Heart left ventricle (tissue), 16 donors: Measurements from ENCODE around the gene MED27. TPM values are rescaled to one million over a fixed set of nuclear protein-coding genes. Genes with fewer than 3 reads are reported as not detected.

Experiments
- ATAC-seq, 4 donors: fragments of 200-7000 bp; cut with Tn5 transposase; one replicate each; pipeline ENCODE4 v1.9.1; 2020 to 2022; ENCODE audit warnings: moderate library complexity in 4 of 4, mild to moderate bottlenecking in 3 of 4, moderate number of reproducible peaks in 1 of 4
- DNase-seq, 5 donors: peaks; one replicate each; pipeline ENCODE4 v3.0.0-alpha.2; 2020
- H3K27ac ChIP-seq, 12 donors: fragments of 200-600 bp; sonication (generic) in 4 of 12; one replicate each; pipeline versions ENCODE4 v1.5.0 to v1.8.0; 2016 to 2022; ENCODE audit warnings: mild to moderate bottlenecking in 2 of 12
- H3K27me3 ChIP-seq, 9 donors: fragments of 200-600 bp; sonication (generic) in 2 of 9; one replicate each; pipeline versions ENCODE4 v1.5.1 to v1.8.0; 2016 to 2022; ENCODE audit warnings: mild to moderate bottlenecking in 3 of 9
- H3K36me3 ChIP-seq, 9 donors: fragments of 200-600 bp; sonication (generic) in 2 of 9; one replicate each; pipeline versions ENCODE4 v1.5.0 to v1.8.0; 2018 to 2022; ENCODE audit warnings: mild to moderate bottlenecking in 2 of 9
- H3K4me1 ChIP-seq, 12 donors: fragments of 200-600 bp; sonication (generic) in 4 of 12; one replicate each; pipeline versions ENCODE4 v1.5.0 to v1.8.0; 2016 to 2022; ENCODE audit warnings: mild to moderate bottlenecking in 3 of 12
- H3K4me3 ChIP-seq, 12 donors: fragments of 200-600 bp; sonication (generic) in 4 of 12; one replicate each; pipeline versions ENCODE4 v1.5.0 to v1.8.0; 2017 to 2022; ENCODE audit warnings: mild to moderate bottlenecking in 9 of 12, moderate library complexity in 4 of 12
- H3K9me3 ChIP-seq, 12 donors: fragments of 200-600 bp; sonication (generic) in 4 of 12; one replicate each; pipeline versions ENCODE4 v1.5.0 to v1.8.0; 2016 to 2022; ENCODE audit warnings: mild to moderate bottlenecking in 1 of 12
- CTCF ChIP-seq, 12 donors: fragments of 200-600 bp; sonication (generic) in 4 of 12; IDR thresholded peaks; one replicate each; pipeline versions ENCODE4 v1.5.0 to v1.8.0; 2018 to 2022; ENCODE audit warnings: antibody characterized with exemption in 12 of 12, mild to moderate bottlenecking in 5 of 12
- POLR2A ChIP-seq, 2 donors: fragments of 450-650 bp; IDR thresholded peaks; one replicate each; pipeline ENCODE4 v1.6.1; 2017; ENCODE audit warnings: antibody characterized with exemption in 2 of 2, mild to moderate bottlenecking in 2 of 2, moderate library complexity in 2 of 2
- WGBS, 4 donors: extraction: QIAGEN DNeasy Blood & Tissue Kit in 2 of 4; methylation state at CpG; one replicate each; pipeline versions ENCODE4 v1.1.5 to v1.1.7; 2013 to 2018; 5-methylcytosine and 5-hydroxymethylcytosine counted together
- intact Hi-C, 10 donors: fragments of 100-400 bp; cut with DNase I; formaldehyde crosslinking; loops; one replicate each; pipeline versions ENCODE4 v1.11.1 to v1.14.2; 2022
- polyA plus RNA-seq, 2 donors: library from polyadenylated mRNA; stranded (reverse); fragments of 200-250 nt; gene quantifications; one replicate each; pipeline ENCODE4 v1.2.3, GENCODE V29; 2013
- total RNA-seq, 9 donors: library from RNA; depleted of rRNA in 2 of 9; stranded (reverse); fragments of >200 nt in 2 of 9; fragmentation: NEBNext Ultra II Directional in 3 of 9; extraction: Animal tissue kit (Norgen Biotek cat#: 25700) in 3 of 9; gene quantifications; one replicate each; pipeline versions ENCODE4 v1.1.0 to v1.2.4, GENCODE V29; 2016 to 2023
- donor health status: ischemic (EF 13 %, LVEDD 7.1; RV severe dilation, severe dysfunction).
- donor health status: healthy with polysubstance abuse.
- donor health status: DM: no; HTN: yes; CAD: no.
- donor health status: DM: no; HTN: no; CAD: no.
- donor health status: ischemic (EF 25% LVEDD 6.9; RV normal size, moderate dysfunction).
- donor health status: ischemic (EF 25% LVEDD 5.7; RV mildly dilated, moderate dysfunction).
- donor health status: healthy.
- donor health status: DM: yes; HTN: yes; CAD: no.
- donor health status: ischemic (EF 35%, LVEDD 5.7; RV mildly dilated, moderate dysfunction).
- donor health status: nonischemic (EF 11% LVEDD 7.7; RV severe dilation, severe dysfunction).
- donor health status: DM: yes; HTN: yes; CAD: no.
- donor health status: PGD.
- donor health status: ischemic (EF 29% LVEDD 5.4; RV normal size, mild dysfunction).
- donor health status: nonischemic (EF 23%, LVEDD 6.1; RV moderate dilation, normal function).

MED27 gene
- total and polyA plus RNA-seq, 11 donors: 14.3 to 23.0 (median 15.6) TPM

DNA sequence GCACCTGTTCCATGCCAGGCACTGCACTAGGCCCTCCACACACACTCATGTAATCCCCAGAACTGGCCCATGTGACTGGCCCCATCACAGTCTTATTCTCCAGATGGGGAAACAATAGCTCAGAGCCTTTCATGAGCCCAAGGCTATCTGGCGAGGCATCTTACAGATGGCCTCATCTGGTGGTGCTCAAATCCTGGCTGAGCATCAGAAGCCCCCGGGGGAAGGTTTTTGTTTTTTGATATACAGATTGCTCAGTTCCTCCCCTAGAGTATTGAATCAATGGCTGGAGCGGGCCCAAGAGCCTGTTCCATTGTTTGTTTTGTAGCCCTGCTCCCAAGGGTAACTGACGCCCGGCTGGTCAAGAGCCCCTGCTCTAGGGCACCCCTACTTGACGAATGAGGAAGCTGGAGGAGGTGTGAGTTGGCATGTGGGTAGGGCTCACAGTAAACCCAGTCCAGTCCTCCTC lies 194.5 kb downstream of the MED27 start:
- intact Hi-C loops: no loop called here
- 46 to 55% (median 51%) methylated on average over 6 of the region's 6 CpGs for WGBS, 4 donors
- Histone ChIP-seq H3K27ac (no peak overlapping the region), H3K4me1 (peaks cover 0 to 52% (median 25%) of the 10 kb centered on the region in 12 donors), H3K36me3 (peaks cover 0 to 4% (median 0%) of the 10 kb centered on the region in 9 donors), H3K4me3 (no peak overlapping the region), H3K27me3 (no peaks in the 10 kb centered on the region), H3K9me3 (no peaks in the 10 kb centered on the region)
- TF ChIP-seq POLR2A (IDR thresholded peaks at IDR 0.05) (no peak), CTCF (IDR thresholded peaks at IDR 0.05) (no peak)
- peak in 3 of 4 donors; percentile 35 to 52 (median 49) for ATAC-seq
- DNase-seq: peak in 1 of 5 donors; percentile 47

- DNase-seq (no peak), ATAC-seq (no peak)
- intact Hi-C loops: no loop called here
- Histone ChIP-seq H3K36me3 (peaks cover 0 to 7% (median 0%) of the 10 kb centered on the region in 9 donors), H3K27ac (no peak overlapping the region), H3K9me3 (no peaks in the 10 kb centered on the region), H3K4me1 (peaks cover 0 to 45% (median 16%) of the 10 kb centered on the region in 12 donors), H3K27me3 (no peaks in the 10 kb centered on the region), H3K4me3 (no peak overlapping the region)
- TF ChIP-seq CTCF (IDR thresholded peaks at IDR 0.05) (no peak), POLR2A (IDR thresholded peaks at IDR 0.05) (no peak)
- WGBS, 4 donors: 63 to 65% (median 63%) methylated on average over 1 of the region's 1 CpG
Measured at GRCh38 chr9:131884222-131884621, 195.4 kb downstream of the MED27 start.

DNA sequence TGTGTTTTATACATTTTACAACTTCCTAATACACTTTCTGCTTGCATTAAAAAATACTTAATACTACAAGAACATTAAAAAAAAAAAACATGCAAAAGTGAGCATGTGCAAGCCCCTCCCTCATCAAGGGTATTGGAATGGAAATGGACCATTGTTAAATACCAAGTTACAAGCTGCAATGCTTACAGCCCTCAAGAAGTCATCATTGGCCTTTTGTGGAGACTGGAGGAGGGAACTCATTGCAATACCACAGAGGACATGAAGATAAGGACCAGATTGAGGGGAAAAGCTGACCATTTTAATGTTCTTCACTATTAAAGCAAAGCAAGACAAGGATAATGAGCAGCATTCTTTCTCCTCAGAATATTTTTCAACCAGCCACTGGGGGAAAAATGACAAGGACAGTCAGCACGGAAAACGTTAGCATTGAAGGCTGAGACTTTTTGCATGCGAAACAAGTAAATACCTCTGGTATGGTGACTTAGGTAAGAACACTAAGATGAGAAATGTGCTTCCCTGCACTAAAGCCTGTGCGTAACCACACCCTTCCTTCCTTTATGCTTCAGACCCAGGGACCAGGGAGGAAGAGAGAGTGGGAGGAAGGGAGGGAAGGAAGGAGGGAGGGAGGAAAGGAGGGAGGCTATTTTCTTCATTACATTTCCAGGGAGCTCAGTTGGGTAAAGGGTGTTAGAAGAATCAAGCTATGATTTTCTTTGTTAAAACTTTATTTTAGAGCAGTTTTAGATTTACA lies 198.7 kb downstream of the MED27 start:
- no peak for ATAC-seq
- intact Hi-C loops: no loop called here
- H3K4me1 ChIP-seq: peaks cover 0 to 22% (median 5%) of the 10 kb centered on the region in 12 donors
- WGBS, 4 donors: 69 to 81% (median 71%) methylated on average over 4 of the region's 4 CpGs
- peaks cover 0 to 8% (median 0%) of the 10 kb centered on the region in 9 donors for H3K36me3 ChIP-seq
- H3K27ac ChIP-seq: no peak overlapping the region
- no peaks in the 10 kb centered on the region for H3K27me3 ChIP-seq
- no peaks in the 10 kb centered on the region for H3K9me3 ChIP-seq
- no peak for DNase-seq
- H3K4me3 ChIP-seq: no peak overlapping the region
- TF ChIP-seq CTCF (IDR thresholded peaks at IDR 0.05) (no peak), POLR2A (IDR thresholded peaks at IDR 0.05) (no peak)

DNA sequence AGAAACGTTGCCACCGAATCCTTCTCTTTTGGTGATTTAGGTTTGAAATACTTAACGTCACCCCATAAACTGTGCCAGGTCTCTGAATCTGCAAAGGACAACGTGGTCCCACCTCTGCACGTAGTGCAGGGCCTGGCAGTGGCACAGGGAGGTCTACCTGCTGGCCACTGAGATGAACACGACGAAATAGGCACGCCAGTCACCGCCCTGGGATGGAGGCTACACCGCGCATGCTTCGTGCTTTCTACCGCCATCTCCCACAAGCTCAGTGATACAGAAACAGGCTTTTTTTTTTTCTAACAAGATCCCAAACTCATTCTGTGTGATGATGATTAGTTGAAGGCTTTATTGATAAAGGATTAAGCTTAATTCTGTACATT lies 199.8 kb downstream of the MED27 start:
- no peak overlapping the region for H3K4me3 ChIP-seq
- ATAC-seq: no peak
- TF ChIP-seq CTCF (IDR thresholded peaks at IDR 0.05): no peak

More for the DNA sequence above, 199.8 kb downstream of the MED27 start:
- no peak for DNase-seq
- 95 to 97% (median 96%) methylated on average over 13 of the region's 13 CpGs for WGBS, 4 donors
- intact Hi-C loops: no loop called here
- peaks cover 0 to 13% (median 1%) of the 10 kb centered on the region in 12 donors for H3K4me1 ChIP-seq
- no peak overlapping the region for H3K27ac ChIP-seq
- H3K9me3 ChIP-seq: no peaks in the 10 kb centered on the region
- peaks cover 0 to 8% (median 0%) of the 10 kb centered on the region in 9 donors for H3K36me3 ChIP-seq
- H3K27me3 ChIP-seq: no peaks in the 10 kb centered on the region
